DND-41 (cell line): Measurements from ENCODE around the gene LDB1.

Source experiments
- ATAC-seq: fragments of 200-7000 bp; cut with Tn5 transposase; 3 replicates; pipeline ENCODE4 v1.9.1; 2021; ENCODE audit warnings: low read depth; ENCODE audit not compliant: insufficient read depth
- DNase-seq: peaks from one replicate; pipeline ENCODE4 v3.0.0-alpha.2; 2020
- H2AFZ ChIP-seq: 2 replicates; pipeline ENCODE4 v1.6.0; 2012; ENCODE audit warnings: low read depth, low read length
- H3K27ac ChIP-seq: 2 replicates; pipeline ENCODE4 v1.5.1; 2012; ENCODE audit warnings: low read length, inconsistent platforms
- H3K27me3 ChIP-seq: fragments of 200-600 bp; sonication (generic); 2 replicates; pipeline ENCODE4 v1.6.0; 2012; ENCODE audit warnings: low read length, mild to moderate bottlenecking, inconsistent platforms; ENCODE audit not compliant: insufficient read depth, poor library complexity
- H3K36me3 ChIP-seq: 2 replicates; pipeline ENCODE4 v1.5.1; 2012; ENCODE audit warnings: low read length, inconsistent platforms; ENCODE audit not compliant: insufficient read depth
- H3K4me1 ChIP-seq: 2 replicates; pipeline ENCODE4 v1.5.1; 2012; ENCODE audit warnings: mild to moderate bottlenecking, low read length; ENCODE audit not compliant: insufficient read depth
- H3K4me2 ChIP-seq: 2 replicates; pipeline ENCODE4 v1.6.0; 2012; ENCODE audit warnings: mild to moderate bottlenecking, moderate library complexity, low read length, inconsistent platforms; ENCODE audit not compliant: insufficient read depth
- H3K4me3 ChIP-seq, 2 experiments: fragments of 200-600 bp in 1 of 2; shearing (Covaris generic) in 1 of 2; 2 replicates each; pipeline ENCODE4 v1.5.1; 2012 to 2016; ENCODE audit warnings: inconsistent platforms in 2 of 2, low read length in 2 of 2, mild to moderate bottlenecking in 2 of 2, low read depth in 1 of 2, moderate library complexity in 1 of 2
- H3K79me2 ChIP-seq: 2 replicates; pipeline ENCODE4 v1.6.0; 2012; ENCODE audit warnings: low read length, inconsistent platforms; ENCODE audit not compliant: insufficient read depth
- H3K9ac ChIP-seq: 2 replicates; pipeline ENCODE4 v1.6.0; 2012; ENCODE audit warnings: low read depth, mild to moderate bottlenecking, inconsistent platforms, low read length, moderate library complexity
- H3K9me3 ChIP-seq: 2 replicates; pipeline ENCODE4 v1.5.1; 2012; ENCODE audit warnings: low read length, moderate library complexity, mild to moderate bottlenecking, inconsistent platforms; ENCODE audit not compliant: insufficient read depth, severe bottlenecking
- H4K20me1 ChIP-seq: 2 replicates; pipeline ENCODE4 v1.6.0; 2012; ENCODE audit warnings: low read length; ENCODE audit not compliant: insufficient read depth
- EZH2 ChIP-seq: IDR thresholded peaks from 3 replicates; pipeline ENCODE4 v1.6.1; 2012; ENCODE audit warnings: borderline replicate concordance, low read depth, mild to moderate bottlenecking, moderate library complexity, low read length, inconsistent platforms; ENCODE audit not compliant: severe bottlenecking
- TF ChIP-seq, protein P1 (sequence below): IDR thresholded peaks from 2 replicates; pipeline ENCODE4 v1.5.1; 2012; ENCODE audit warnings: borderline replicate concordance, low read length, moderate library complexity, mild to moderate bottlenecking; ENCODE audit not compliant: poor library complexity, severe bottlenecking; ENCODE audit errors: extremely low read depth

The LDB1 gene

DNA sequence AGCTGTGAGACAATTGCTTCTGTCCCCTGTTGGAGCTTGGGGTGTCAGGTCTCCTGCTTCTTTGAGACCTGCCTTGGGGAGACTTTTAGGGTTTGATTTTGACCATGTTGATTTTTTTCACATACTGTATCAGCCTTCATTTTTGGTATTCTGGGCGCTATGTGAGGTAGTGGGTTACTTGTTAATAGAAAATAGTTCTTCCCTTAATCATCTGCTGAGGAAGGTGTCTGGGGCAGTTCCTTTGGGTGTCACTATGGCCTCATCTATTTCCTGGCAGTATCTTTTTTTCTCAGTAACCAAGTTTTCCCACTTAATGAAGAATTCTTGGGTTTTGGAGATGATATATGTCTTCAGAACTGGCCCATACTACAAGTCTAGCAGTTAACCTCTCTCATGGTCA is 27.4 kb upstream of the LDB1 start:
- no peak for DNase-seq
- no peak overlapping the region for H3K4me2 ChIP-seq
- H3K4me1 ChIP-seq = peaks cover 10% of the 10 kb centered on the region
- H3K9ac ChIP-seq = no peak overlapping the region
- no peak for TF ChIP-seq EZH2
- TF ChIP-seq, protein P1, sequence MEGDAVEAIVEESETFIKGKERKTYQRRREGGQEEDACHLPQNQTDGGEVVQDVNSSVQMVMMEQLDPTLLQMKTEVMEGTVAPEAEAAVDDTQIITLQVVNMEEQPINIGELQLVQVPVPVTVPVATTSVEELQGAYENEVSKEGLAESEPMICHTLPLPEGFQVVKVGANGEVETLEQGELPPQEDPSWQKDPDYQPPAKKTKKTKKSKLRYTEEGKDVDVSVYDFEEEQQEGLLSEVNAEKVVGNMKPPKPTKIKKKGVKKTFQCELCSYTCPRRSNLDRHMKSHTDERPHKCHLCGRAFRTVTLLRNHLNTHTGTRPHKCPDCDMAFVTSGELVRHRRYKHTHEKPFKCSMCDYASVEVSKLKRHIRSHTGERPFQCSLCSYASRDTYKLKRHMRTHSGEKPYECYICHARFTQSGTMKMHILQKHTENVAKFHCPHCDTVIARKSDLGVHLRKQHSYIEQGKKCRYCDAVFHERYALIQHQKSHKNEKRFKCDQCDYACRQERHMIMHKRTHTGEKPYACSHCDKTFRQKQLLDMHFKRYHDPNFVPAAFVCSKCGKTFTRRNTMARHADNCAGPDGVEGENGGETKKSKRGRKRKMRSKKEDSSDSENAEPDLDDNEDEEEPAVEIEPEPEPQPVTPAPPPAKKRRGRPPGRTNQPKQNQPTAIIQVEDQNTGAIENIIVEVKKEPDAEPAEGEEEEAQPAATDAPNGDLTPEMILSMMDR = no peak
- H3K27ac ChIP-seq = no peak overlapping the region
- peaks cover 86% of the 10 kb centered on the region for H3K36me3 ChIP-seq
- H3K27me3 ChIP-seq = no peaks in the 10 kb centered on the region
- ATAC-seq = no peak
- no peak overlapping the region for H3K4me3 ChIP-seq
- no peak overlapping the region for H2AFZ ChIP-seq
- H4K20me1 ChIP-seq = peaks cover 24% of the 10 kb centered on the region; the same call in 1 of the 2 replicates
- no peaks in the 10 kb centered on the region for H3K9me3 ChIP-seq
- H3K79me2 ChIP-seq = peaks cover 30% of the 10 kb centered on the region

DNA sequence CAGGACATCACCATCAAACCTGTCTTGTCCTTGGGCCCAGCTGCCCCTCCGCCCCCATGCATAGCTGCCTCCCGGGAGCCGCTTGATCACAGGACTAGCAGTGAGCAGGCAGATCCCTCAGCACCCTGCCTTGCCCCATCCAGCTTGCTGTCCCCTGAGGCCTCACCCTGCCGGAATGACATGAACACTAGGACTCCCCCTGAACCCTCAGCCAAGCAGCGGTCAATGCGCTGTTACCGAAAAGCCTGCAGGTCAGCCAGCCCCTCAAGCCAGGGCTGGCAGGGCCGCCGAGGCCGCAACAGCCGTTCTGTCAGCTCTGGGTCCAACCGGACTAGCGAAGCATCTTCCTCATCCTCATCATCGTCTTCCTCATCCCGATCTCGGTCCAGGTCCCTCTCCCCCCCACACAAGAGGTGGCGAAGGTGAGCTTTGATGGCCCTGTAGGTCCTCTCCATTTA is 26.8 kb upstream of the LDB1 start:
- ATAC-seq (no peak), DNase-seq (no peak)
- Histone ChIP-seq H3K27me3 (no peaks in the 10 kb centered on the region), H3K27ac (no peak overlapping the region), H3K79me2 (peaks cover 27% of the 10 kb centered on the region; the same call in 1 of the 2 replicates), H3K4me3 (no peak overlapping the region), H4K20me1 (peaks cover 24% of the 10 kb centered on the region; the same call in 1 of the 2 replicates), H3K9ac (no peak overlapping the region), H2AFZ (no peak overlapping the region), H3K9me3 (no peaks in the 10 kb centered on the region), H3K36me3 (peaks cover 91% of the 10 kb centered on the region), H3K4me2 (no peak overlapping the region), H3K4me1 (peaks cover 10% of the 10 kb centered on the region)
- TF ChIP-seq, protein P1 = no peak
- TF ChIP-seq EZH2 = no peak

DNA sequence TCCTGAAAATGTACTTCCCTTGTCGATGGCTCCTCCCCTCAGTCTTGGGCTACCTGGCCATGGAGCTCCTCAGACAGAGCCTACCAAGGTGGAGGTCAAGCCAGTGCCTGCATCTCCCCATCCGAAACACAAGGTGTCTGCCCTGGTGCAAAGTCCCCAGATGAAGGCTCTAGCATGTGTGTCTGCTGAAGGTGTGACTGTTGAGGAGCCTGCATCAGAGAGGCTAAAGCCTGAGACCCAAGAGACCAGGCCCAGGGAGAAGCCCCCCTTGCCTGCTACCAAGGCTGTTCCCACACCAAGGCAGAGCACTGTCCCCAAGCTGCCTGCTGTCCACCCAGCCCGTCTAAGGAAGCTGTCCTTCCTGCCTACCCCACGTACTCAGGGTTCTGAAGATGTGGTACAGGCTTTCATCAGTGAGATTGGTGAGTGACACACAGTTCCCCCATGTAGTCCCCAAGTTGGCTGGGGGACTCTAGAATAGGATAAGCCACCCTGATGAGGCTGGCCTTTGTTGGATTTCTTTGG is 21.5 kb upstream of the LDB1 start:
- Histone ChIP-seq H3K79me2 (peaks cover 74% of the 10 kb centered on the region), H3K9ac (no peak overlapping the region), H3K4me3 (no peak overlapping the region), H2AFZ (no peak overlapping the region), H3K27ac (no peak overlapping the region), H3K36me3 (peaks cover 94% of the 10 kb centered on the region), H3K4me1 (peaks cover 5% of the 10 kb centered on the region; the same call in 1 of the 2 replicates), H3K27me3 (no peaks in the 10 kb centered on the region), H4K20me1 (peaks cover 70% of the 10 kb centered on the region), H3K9me3 (no peaks in the 10 kb centered on the region), H3K4me2 (no peak overlapping the region)
- ATAC-seq (no peak), DNase-seq (no peak)
- TF ChIP-seq, protein P1 = no peak
- TF ChIP-seq EZH2 = no peak
